ENCODE data around the gene AGT.
"Not testable (repeated sequence)": the region's sequence is repeated elsewhere in the genome, so short reads cannot be mapped to it uniquely, and the experiment has no call there.

The AGT gene

GRCh38 chr1:230743899-230744298 lies 30.0 kb upstream of the AGT start:
- no peak for DNase-seq

DNA sequence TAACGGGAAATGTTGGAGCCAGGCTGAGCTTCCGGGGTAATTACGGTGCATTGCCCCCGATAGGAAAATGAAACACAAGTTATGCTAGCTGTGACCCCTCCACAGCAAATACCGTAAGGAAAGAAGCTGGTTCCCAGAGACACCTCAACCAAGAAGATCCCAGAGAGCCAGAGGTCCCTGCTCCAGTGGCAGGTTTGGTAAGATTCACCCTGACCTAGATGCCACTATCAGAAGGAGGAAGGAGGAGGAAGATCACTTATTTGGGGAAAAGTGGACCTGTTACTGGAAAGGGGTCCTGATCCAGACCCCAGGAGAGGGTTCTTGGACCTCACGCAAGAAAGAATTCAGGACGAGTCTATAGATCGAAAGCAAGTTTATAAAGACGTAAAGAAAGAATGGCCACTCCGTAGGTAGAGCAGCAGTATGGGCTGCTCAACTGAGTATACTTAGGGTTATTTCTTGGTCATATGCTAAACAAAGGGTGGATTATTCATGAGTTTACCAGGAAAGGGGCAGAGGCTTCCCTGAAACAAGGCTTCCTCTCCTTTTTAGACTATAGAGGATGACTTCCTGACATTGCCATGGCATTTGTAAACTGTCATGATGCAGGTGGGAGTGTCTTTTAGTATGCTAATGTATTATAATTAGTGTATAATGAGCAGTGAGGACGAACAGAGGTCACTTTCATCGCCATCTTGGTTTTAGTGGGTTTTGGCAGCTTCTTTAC lies 25.8 kb upstream of the AGT start:
- no peak for DNase-seq

DNA sequence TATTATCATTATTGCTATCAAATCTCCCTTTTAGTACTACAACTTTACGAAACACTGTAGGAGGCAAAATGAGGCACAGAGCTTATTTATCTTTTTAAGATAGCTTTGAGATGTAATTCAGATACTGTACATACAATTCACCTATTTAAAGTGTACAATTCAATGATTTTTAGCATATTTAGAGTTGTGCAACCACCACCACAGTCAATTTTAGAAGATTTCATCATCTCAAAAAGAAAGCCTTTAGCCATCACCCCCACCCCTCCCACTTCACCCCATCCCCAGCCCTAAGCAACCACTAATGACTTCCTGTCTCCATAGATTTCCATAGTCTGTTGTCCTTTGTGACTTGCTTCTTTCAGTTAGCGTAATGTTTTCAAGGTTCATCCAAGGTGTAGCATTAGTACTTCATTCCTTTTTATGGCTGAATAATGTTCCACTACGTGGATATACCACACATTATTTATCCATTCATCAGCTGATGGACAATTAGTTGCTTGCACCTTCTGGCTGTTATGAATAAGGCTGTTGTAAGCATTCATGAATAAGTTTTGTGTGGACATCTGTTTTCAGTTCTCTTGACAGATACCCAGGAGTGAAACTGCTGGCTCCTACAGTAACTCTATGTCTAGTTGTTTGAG lies 23.8 kb upstream of the AGT start:
- DNase-seq: no peak

GRCh38 chr1:230735447-230735846 lies 21.5 kb upstream of the AGT start:
- DNase-seq: no peak

GRCh38 chr1:230730977-230731376 lies 17.1 kb upstream of the AGT start:
- no peak for DNase-seq

GRCh38 chr1:230728710-230729392 lies 14.9 kb upstream of the AGT start:
- DNase-seq: no peak

DNA sequence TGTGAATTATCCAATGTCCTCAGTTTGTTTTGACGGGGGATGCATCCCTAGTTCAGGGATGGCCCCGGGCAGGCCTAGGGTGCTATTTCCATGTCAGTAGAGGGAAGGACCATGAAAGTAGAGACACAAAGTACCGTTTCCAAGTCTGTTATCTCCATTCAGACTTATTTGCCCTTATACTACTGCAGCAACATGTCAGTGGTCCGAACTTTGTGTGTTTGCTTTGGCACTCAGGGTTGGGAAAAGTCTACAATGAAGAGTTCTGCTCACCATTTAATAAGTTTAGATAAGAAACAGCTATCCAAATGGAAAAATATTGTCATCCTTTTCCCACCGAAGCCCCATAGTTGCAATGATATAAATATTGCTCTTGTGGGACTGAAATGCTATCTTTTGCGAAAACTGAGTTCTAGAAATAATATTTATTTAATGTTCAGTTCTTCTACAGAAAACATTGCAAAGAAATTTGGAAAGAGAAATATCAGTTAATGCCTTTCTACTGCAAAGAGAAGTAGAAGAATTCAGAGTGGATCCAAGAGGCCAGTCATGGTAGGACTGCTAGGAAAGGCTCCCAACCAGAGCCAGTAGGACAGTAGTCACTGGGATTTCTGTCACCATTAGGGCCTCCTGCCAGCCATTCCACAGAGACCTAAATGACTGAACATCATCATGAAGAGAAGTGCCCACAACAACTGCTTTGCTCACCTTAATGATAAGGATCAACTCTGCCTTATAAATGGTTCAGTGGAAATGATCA lies 11.5 kb upstream of the AGT start:
- DNase-seq: no peak

GRCh38 chr1:230721849-230722522 lies 8.1 kb upstream of the AGT start:
- DNase-seq: not testable (repeated sequence)

- DNase-seq: no peak
These were observed 3.3 kb upstream of the AGT start for GRCh38 chr1:230717251-230717650.

- DNase-seq: not testable (repeated sequence)
These were observed 2.5 kb upstream of the AGT start for GRCh38 chr1:230716453-230716852.

DNA sequence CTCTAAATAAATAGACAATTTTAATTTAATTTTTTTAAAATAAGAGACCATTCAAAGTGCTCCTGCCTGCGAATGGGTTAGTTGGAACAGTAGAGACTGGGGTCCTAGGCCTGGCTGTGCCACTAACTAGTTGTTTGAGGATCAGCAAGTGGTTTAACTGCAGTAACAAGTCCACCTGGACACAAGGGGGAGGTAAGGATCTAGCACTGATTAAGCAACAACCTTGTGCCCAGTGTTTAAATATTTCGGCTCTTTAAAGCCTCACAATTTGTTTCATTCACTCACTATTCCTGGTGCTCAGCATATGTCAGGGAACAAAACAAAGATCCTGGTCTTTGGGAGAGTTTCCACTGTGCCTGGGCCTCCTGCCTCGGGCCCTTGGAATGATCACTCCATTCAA lies 1.6 kb upstream of the AGT start:
- DNase-seq: no peak

DNA sequence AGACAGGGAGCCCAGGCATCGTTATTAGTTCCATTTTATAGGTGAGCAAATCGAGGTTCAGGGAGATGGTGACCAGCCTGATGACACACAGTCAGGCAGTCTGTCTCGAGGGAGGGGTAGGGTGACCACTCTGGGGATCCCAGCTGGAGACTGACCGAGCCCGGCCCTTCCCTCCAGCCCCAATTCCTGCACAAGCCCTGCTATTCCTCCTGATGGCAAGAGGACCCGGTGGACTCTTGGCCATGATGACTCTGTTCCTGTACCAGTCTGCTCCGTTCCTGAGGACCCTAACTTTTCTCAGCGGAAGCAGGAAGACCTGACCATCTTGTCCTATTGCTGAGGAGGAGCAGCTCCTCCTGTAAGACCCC lies 391 bp downstream of the AGT start:
- no peak for DNase-seq

DNA sequence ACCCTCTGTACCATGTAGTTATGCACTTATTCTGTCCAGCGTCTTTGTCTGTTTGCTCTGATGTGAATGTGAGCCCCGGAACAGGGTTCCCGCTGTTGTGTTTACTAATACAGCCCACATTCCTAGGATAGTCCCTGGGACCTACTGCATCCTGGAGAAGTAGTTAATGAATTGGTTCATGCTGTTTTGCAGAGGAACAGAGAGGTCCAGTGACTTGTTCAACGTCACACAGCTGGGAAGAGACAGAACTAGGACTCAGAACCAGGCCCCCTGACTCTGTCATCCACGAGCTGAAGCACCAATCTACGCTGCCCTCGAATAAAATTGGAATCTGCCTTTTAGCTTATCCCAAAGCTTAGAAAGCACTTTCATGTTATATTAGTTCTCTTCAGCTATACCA lies 784 bp downstream of the AGT start:
- no peak for DNase-seq

DNA sequence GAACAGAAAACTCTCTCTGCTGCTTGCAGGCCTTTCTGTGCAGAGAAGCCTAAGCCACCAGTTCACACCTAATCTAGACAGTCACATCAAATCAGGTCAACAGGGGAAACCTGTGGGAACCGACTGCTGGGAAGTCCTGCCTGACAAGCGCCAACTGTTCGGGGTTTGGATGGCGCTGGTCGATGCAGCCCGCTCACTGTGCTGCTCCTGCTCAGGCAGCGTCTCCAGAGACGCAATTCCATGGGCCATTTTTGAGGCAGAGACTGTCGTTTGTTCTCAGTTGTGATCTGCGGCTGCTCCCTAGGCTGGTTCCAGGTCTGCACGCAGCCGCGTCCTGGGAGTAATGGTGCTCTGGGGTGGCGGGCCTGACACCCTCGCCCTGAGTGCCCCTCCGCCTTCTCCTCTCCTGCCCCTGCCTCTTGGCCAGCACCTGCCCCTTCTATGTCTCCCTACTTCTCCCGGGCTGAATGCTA lies 1.4 kb downstream of the AGT start:
- no peak for DNase-seq

DNA sequence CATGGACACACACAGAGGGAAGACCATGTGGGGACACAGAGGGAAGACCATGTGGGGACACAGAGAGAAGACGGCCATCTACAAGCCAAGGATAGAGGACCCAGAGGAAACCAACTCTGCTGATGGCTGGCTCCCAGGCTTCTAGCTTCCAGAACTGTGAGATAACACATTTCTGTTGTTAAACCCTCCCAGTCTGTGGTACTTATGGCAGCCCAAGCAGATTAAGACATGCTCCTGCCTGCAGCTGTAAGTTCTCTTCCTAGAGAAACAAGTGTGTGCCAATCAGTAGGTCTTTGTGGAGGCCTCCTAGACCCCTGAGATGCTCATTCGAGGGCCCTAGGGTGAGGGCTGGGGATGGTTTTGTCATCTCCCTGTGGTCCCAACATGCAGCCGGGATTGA lies 2.7 kb downstream of the AGT start:
- no peak for DNase-seq

GRCh38 chr1:230710543-230710904 lies 3.4 kb downstream of the AGT start:
- DNase-seq: no peak

DNA sequence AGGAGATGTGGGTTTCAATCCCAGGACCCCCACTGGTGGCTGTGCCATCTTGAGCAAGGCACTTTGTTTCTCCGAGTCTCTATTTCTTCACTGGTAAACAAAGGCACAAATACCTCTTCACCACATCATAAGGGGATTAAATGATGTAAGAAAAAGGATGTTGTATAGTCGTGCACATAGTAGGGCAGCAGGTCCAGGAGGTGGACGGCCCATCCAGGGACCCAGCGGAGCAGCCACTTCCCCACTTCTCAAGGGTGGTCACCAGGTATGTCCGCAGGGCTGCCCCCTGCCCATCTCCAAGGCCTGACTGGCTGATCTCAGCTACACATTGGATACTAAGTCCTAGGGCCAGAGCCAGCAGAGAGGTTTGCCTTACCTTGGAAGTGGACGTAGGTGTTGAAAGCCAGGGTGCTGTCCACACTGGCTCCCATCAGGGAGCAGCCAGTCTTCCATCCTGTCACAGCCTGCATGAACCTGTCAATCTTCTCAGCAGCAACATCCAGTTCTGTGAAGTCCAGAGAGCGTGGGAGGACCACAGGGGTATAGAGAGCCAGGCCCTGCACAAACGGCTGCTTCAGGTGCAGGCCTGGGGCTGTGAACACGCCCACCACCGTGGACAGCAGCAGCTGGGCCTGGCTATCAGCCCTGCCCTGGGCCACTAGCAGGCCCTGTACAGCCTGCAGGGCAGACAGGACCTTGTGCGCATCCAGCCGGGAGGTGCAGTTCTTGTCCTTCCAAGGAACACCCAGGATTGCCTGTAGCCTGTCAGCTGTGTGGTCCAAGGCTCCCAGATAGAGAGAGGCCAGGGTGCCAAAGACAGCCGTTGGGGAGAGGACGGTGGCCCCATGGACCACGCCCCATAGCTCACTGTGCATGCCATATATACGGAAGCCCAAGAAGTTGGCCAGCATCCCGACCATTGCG lies 4.0 kb downstream of the AGT start:
- no peak for DNase-seq

- DNase-seq: no peak
These were observed 5.0 kb downstream of the AGT start for GRCh38 chr1:230708631-230709580.

DNA sequence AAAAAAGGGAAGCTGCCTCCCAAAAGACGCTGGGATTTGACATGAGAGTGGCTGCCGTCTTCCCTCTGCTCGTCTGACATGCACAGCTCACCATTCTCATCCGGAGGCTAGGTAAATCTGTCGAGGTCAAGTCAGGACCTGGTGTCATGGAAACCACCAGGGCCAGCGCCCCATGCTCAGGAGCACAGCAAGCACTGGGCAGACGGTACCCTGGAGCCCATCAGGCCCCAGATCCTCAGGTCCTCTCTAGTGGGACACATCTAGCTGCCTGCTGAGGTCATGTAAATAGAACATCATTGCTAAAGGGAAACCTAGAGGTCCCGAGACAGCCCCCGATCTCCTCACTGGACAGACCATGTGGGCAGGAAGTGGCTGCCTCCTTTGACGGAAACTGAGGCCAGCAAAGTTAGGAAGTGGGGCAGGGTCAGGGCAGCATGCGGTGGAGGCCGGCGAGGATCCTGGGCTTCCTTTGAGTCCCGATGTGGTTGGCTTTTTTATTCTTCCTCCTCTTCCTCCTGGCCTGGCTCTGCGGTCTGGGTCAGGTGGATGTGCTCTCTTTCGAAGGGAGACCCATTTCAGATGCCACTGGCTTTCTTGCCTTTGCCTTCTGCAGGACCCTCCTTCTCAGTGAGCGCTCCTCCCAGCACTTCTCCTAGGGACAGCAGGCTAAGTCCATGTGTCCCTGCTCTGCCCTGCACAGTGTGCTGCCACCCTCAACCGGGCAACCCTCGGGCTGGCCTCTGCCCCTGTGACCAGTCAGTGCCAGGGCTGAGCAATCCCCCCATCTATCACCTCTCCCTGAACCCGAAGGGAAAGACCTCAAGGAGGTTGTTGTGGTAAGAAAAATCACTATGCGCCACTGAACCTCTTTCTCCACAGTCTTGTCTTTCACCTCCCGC lies 5.9 kb downstream of the AGT start:
- DNase-seq: no peak

Data from activated gamma-delta T cell (primary cell).